HepG2 (cell line): Measurements from ENCODE around the gene TMEM217. TPM values are rescaled to one million over a fixed set of nuclear protein-coding genes. Genes with fewer than 3 reads are reported as not detected.
A peak's percentile ranks its signal among the peaks of the same experiment; 100 is the strongest.

Experiments
- FOSL2 ChIP-seq: sonication (generic); formaldehyde crosslinking; IDR thresholded peaks from 2 replicates; pipeline ENCODE4 v1.4.0; 2020; ENCODE audit warnings: missing genetic modification reagents
- GATAD1 ChIP-seq: IDR thresholded peaks from 2 replicates; pipeline ENCODE4 v1.6.1; 2016; ENCODE audit warnings: missing genetic modification reagents, missing compliant biosample characterization
- HIVEP1 ChIP-seq: sonication (generic); formaldehyde crosslinking; IDR thresholded peaks from 2 replicates; pipeline ENCODE4 v1.4.0; 2020; ENCODE audit warnings: mild to moderate bottlenecking, missing genetic modification reagents
- MAF1 ChIP-seq: sonication (generic); formaldehyde crosslinking; IDR thresholded peaks from 2 replicates; pipeline ENCODE4 v1.5.0; 2020; ENCODE audit warnings: missing genetic modification reagents, borderline replicate concordance
- NFKBIZ ChIP-seq: IDR thresholded peaks from 2 replicates; pipeline ENCODE4 v1.6.1; 2018; ENCODE audit warnings: missing genetic modification reagents, missing compliant biosample characterization
- PTBP1 ChIP-seq: fragments of 200-400 bp; formaldehyde crosslinking; IDR thresholded peaks from 2 replicates; pipeline ENCODE4 v1.6.1; 2018; ENCODE audit warnings: low read length, low read depth; ENCODE audit not compliant: poor library complexity, severe bottlenecking
- RBM22 ChIP-seq: fragments of 200-400 bp; formaldehyde crosslinking; optimal IDR thresholded peaks from 2 replicates; pipeline ENCODE3; 2017; ENCODE audit warnings: mild to moderate bottlenecking, low read length, moderate library complexity
- RELA ChIP-seq: sonication (generic); formaldehyde crosslinking; IDR thresholded peaks from 2 replicates; pipeline ENCODE4 v1.4.0; 2020; ENCODE audit warnings: missing genetic modification reagents
- RFX3 ChIP-seq: IDR thresholded peaks from 2 replicates; pipeline ENCODE4 v1.6.1; 2016; ENCODE audit warnings: missing biosample characterization, missing genetic modification reagents
- SIX4 ChIP-seq: sonication (generic); formaldehyde crosslinking; IDR thresholded peaks from 2 replicates; pipeline ENCODE4 v1.4.0; 2020; ENCODE audit warnings: missing genetic modification reagents
- SMYD3 ChIP-seq: sonication (generic); formaldehyde crosslinking; IDR thresholded peaks from 2 replicates; pipeline ENCODE4 v1.8.1; 2023; ENCODE audit warnings: mild to moderate bottlenecking, missing genetic modification reagents
- TARDBP ChIP-seq: sonication (generic); formaldehyde crosslinking; IDR thresholded peaks from 2 replicates; pipeline ENCODE4 v1.8.0; 2022; ENCODE audit warnings: mild to moderate bottlenecking, missing genetic modification reagents
- XRCC5 ChIP-seq: fragments of 200-400 bp; formaldehyde crosslinking; optimal IDR thresholded peaks from 2 replicates; pipeline ENCODE3; 2017; ENCODE audit warnings: mild to moderate bottlenecking, low read length
- ZFP1 ChIP-seq: IDR thresholded peaks from 2 replicates; pipeline ENCODE4 v1.6.1; 2016
- ZNF337 ChIP-seq: sonication (generic); formaldehyde crosslinking; IDR thresholded peaks from 2 replicates; pipeline ENCODE4 v1.5.1; 2020; ENCODE audit warnings: missing genetic modification reagents, low read depth, mild to moderate bottlenecking, borderline replicate concordance
- ZNF430 ChIP-seq: sonication (generic); formaldehyde crosslinking; IDR thresholded peaks from 2 replicates; pipeline ENCODE4 v1.9.0; 2021; ENCODE audit warnings: mild to moderate bottlenecking, missing genetic modification reagents
- ZSCAN31 ChIP-seq: sonication (generic); formaldehyde crosslinking; IDR thresholded peaks from 2 replicates; pipeline ENCODE4 v1.5.0; 2020; ENCODE audit warnings: low read depth, mild to moderate bottlenecking, missing genetic modification reagents
- polyA plus RNA-seq, 8 experiments: library from polyadenylated mRNA; depleted of rRNA in 3 of 8; stranded (reverse) in 7 of 8; unstranded in 1 of 8; fragments of >200 nt; fragmentation: Illumina TruSeq in 4 of 8; extraction: Trizol in 4 of 8; gene quantifications; 2 replicates each; pipeline versions ENCODE4 v1.2.1 to v1.2.3, GENCODE V29; 2011 to 2016; ENCODE audit warnings: low read depth in 4 of 8, missing spikeins in 1 of 8, mixed read lengths in 1 of 8; ENCODE audit not compliant: insufficient read depth in 1 of 8
- total RNA-seq, 5 experiments: library from RNA; depleted of rRNA; stranded (reverse); fragments of >200 nt; fragmentation: Illumina TruSeq; extraction: Trizol; gene quantifications; 2 replicates each; pipeline ENCODE4 v1.2.3, GENCODE V29; 2016; ENCODE audit warnings: low read depth in 1 of 5
- TF ChIP-seq, protein P1 (sequence below): sonication (generic); formaldehyde crosslinking; IDR thresholded peaks from 2 replicates; pipeline ENCODE4 v1.4.0; 2020; ENCODE audit warnings: missing genetic modification reagents
- TF ChIP-seq, protein P2 (sequence below): sonication (generic); formaldehyde crosslinking; IDR thresholded peaks from 2 replicates; pipeline ENCODE4 v1.4.0; 2020; ENCODE audit warnings: missing genetic modification reagents, low read depth, mild to moderate bottlenecking, borderline replicate concordance
- TF ChIP-seq, protein P3 (sequence below): sonication (generic); formaldehyde crosslinking; IDR thresholded peaks from 2 replicates; pipeline ENCODE4 v1.5.0; 2020; ENCODE audit warnings: mild to moderate bottlenecking, missing genetic modification reagents
- TF ChIP-seq, protein P4 (sequence below): sonication (generic); formaldehyde crosslinking; IDR thresholded peaks from 2 replicates; pipeline ENCODE4 v1.8.0; 2022; ENCODE audit warnings: low read depth, missing genetic modification reagents
- TF ChIP-seq, protein P5 (sequence below): sonication (generic); formaldehyde crosslinking; IDR thresholded peaks from 2 replicates; pipeline ENCODE4 v1.4.0; 2020; ENCODE audit warnings: missing genetic modification reagents

Gene TMEM217
- total and polyA plus RNA-seq, 2 of the 13 experiments (the other 11 are each of a cell fraction or from before 2014, with no cell fraction given) = 2.3 to 3.4 TPM

DNA sequence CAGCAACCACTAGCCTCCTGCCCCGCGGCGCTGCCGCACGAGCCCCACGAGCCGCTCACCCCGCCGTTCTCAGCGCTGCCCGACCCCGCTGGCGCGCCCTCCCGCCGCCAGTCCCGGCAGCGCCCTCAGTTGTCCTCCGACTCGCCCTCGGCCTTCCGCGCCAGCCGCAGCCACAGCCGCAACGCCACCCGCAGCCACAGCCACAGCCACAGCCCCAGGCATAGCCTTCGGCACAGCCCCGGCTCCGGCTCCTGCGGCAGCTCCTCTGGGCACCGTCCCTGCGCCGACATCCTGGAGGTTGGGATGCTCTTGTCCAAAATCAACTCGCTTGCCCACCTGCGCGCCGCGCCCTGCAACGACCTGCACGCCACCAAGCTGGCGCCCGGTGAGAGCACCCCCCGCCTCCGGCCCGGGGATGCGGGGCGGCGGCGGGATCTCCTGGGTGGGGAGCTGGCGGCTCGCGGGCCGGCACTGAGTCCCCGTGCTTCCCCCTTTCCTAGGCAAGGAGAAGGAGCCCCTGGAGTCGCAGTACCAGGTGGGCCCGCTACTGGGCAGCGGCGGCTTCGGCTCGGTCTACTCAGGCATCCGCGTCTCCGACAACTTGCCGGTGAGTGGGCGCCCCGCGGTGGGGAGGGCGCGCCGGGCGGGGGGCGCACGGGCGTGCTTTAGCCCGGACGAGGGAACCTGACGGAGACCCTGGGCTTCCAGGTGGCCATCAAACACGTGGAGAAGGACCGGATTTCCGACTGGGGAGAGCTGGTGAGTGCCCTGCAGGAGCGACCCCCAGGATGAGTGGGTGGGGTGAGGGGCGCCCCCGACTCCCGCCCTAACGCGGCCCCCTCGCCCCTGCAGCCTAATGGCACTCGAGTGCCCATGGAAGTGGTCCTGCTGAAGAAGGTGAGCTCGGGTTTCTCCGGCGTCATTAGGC is 87.4 kb downstream of the TMEM217 start (continued):
- TF ChIP-seq, protein P1, sequence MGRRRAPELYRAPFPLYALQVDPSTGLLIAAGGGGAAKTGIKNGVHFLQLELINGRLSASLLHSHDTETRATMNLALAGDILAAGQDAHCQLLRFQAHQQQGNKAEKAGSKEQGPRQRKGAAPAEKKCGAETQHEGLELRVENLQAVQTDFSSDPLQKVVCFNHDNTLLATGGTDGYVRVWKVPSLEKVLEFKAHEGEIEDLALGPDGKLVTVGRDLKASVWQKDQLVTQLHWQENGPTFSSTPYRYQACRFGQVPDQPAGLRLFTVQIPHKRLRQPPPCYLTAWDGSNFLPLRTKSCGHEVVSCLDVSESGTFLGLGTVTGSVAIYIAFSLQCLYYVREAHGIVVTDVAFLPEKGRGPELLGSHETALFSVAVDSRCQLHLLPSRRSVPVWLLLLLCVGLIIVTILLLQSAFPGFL (CRISPR knock-in tag) = no peak
- TF ChIP-seq RBM22 = no peak
- TF ChIP-seq, protein P2, sequence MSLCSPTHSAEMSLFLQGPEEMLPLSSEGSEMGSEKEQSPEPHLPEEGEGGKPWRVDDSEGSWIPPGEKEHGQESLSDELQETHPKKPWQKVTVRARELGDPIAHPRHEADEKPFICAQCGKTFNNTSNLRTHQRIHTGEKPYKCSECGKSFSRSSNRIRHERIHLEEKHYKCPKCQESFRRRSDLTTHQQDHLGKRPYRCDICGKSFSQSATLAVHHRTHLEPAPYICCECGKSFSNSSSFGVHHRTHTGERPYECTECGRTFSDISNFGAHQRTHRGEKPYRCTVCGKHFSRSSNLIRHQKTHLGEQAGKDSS (CRISPR knock-in tag) = no peak
- no peak for TF ChIP-seq GATAD1
- TF ChIP-seq NFKBIZ (CRISPR knock-in tag) = no peak
- no peak for TF ChIP-seq SIX4 (CRISPR knock-in tag)
- TF ChIP-seq SMYD3 = 0 out of 2 replicates have a peak, but pooled peaks have one; percentile 40
- no peak for TF ChIP-seq PTBP1
- TF ChIP-seq, protein P3, sequence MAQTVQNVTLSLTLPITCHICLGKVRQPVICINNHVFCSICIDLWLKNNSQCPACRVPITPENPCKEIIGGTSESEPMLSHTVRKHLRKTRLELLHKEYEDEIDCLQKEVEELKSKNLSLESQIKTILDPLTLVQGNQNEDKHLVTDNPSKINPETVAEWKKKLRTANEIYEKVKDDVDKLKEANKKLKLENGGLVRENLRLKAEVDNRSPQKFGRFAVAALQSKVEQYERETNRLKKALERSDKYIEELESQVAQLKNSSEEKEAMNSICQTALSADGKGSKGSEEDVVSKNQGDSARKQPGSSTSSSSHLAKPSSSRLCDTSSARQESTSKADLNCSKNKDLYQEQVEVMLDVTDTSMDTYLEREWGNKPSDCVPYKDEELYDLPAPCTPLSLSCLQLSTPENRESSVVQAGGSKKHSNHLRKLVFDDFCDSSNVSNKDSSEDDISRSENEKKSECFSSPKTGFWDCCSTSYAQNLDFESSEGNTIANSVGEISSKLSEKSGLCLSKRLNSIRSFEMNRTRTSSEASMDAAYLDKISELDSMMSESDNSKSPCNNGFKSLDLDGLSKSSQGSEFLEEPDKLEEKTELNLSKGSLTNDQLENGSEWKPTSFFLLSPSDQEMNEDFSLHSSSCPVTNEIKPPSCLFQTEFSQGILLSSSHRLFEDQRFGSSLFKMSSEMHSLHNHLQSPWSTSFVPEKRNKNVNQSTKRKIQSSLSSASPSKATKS = no peak
- no peak for TF ChIP-seq HIVEP1 (CRISPR knock-in tag)
- TF ChIP-seq FOSL2 (CRISPR knock-in tag) = no peak
- no peak for TF ChIP-seq MAF1
- TF ChIP-seq RFX3 (CRISPR knock-in tag) = no peak
- TF ChIP-seq ZSCAN31 (CRISPR knock-in tag) = no peak; the same call in 1 of the 2 replicates
- peak; percentile 81; the same call in 1 of the 2 replicates for TF ChIP-seq ZNF430
- no peak for TF ChIP-seq RELA (CRISPR knock-in tag)
- no peak; the same call in 1 of the 2 replicates for TF ChIP-seq ZNF337
- TF ChIP-seq XRCC5 = no peak
- TF ChIP-seq, protein P4, sequence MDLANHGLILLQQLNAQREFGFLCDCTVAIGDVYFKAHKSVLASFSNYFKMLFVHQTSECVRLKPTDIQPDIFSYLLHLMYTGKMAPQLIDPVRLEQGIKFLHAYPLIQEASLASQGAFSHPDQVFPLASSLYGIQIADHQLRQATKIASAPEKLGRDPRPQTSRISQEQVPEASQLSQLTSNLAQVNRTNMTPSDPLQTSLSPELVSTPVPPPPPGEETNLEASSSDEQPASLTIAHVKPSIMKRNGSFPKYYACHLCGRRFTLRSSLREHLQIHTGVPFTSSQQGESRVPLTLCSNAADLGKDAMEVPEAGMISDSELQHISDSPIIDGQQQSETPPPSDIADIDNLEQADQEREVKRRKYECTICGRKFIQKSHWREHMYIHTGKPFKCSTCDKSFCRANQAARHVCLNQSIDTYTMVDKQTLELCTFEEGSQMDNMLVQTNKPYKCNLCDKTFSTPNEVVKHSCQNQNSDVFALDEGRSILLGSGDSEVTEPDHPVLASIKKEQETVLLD (CRISPR knock-in tag) = peak; percentile 38; the same call in 1 of the 2 replicates
- no peak for TF ChIP-seq ZFP1 (CRISPR knock-in tag)
- peak; percentile 31 for TF ChIP-seq TARDBP (CRISPR knock-in tag)
- TF ChIP-seq, protein P5, sequence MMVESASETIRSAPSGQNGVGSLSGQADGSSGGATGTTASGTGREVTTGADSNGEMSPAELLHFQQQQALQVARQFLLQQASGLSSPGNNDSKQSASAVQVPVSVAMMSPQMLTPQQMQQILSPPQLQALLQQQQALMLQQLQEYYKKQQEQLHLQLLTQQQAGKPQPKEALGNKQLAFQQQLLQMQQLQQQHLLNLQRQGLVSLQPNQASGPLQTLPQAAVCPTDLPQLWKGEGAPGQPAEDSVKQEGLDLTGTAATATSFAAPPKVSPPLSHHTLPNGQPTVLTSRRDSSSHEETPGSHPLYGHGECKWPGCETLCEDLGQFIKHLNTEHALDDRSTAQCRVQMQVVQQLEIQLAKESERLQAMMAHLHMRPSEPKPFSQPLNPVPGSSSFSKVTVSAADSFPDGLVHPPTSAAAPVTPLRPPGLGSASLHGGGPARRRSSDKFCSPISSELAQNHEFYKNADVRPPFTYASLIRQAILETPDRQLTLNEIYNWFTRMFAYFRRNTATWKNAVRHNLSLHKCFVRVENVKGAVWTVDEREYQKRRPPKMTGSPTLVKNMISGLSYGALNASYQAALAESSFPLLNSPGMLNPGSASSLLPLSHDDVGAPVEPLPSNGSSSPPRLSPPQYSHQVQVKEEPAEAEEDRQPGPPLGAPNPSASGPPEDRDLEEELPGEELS (CRISPR knock-in tag) = no peak
